Measurements from ENCODE around the gene OPA1.

Gene OPA1

GRCh38 chr3:193719735-193720134, 126.7 kb downstream of the OPA1 start:
- no peak overlapping the region for H3K9ac ChIP-seq
- H3K79me2 ChIP-seq (ENCODE audit: insufficient read depth, low read depth) = no peaks in the 10 kb centered on the region
- TF ChIP-seq, protein P1, sequence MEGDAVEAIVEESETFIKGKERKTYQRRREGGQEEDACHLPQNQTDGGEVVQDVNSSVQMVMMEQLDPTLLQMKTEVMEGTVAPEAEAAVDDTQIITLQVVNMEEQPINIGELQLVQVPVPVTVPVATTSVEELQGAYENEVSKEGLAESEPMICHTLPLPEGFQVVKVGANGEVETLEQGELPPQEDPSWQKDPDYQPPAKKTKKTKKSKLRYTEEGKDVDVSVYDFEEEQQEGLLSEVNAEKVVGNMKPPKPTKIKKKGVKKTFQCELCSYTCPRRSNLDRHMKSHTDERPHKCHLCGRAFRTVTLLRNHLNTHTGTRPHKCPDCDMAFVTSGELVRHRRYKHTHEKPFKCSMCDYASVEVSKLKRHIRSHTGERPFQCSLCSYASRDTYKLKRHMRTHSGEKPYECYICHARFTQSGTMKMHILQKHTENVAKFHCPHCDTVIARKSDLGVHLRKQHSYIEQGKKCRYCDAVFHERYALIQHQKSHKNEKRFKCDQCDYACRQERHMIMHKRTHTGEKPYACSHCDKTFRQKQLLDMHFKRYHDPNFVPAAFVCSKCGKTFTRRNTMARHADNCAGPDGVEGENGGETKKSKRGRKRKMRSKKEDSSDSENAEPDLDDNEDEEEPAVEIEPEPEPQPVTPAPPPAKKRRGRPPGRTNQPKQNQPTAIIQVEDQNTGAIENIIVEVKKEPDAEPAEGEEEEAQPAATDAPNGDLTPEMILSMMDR (conservative IDR thresholded peaks at IDR 0.05; ENCODE audit: low read depth, low read length) = no peak
- no peak overlapping the region for H3K4me2 ChIP-seq
- H4K20me1 ChIP-seq (ENCODE audit: insufficient read depth) = no peaks in the 10 kb centered on the region
- no peaks in the 10 kb centered on the region for H3K27me3 ChIP-seq (ENCODE audit: insufficient read depth, low read depth)
- no peak overlapping the region for H2AFZ ChIP-seq (ENCODE audit: low read depth)
- H3K27ac ChIP-seq = no peak overlapping the region
- no peaks in the 10 kb centered on the region for H3K4me1 ChIP-seq (ENCODE audit: low read depth, poor library complexity, severe bottlenecking)
- H3K36me3 ChIP-seq (ENCODE audit: insufficient read depth) = no peaks in the 10 kb centered on the region
- H3K4me3 ChIP-seq (IDR thresholded peaks at IDR 0.05; ENCODE audit: insufficient read depth, low read depth, low read length) = no peak overlapping the region

GRCh38 chr3:193720169-193720568, 127.2 kb downstream of the OPA1 start:
- H3K36me3 ChIP-seq (ENCODE audit: insufficient read depth) = no peaks in the 10 kb centered on the region
- H4K20me1 ChIP-seq (ENCODE audit: insufficient read depth) = no peaks in the 10 kb centered on the region
- TF ChIP-seq, protein P1 (conservative IDR thresholded peaks at IDR 0.05; ENCODE audit: low read depth, low read length) = no peak
- H2AFZ ChIP-seq (ENCODE audit: low read depth) = no peak overlapping the region
- H3K4me1 ChIP-seq (ENCODE audit: low read depth, poor library complexity, severe bottlenecking) = no peaks in the 10 kb centered on the region
- no peaks in the 10 kb centered on the region for H3K27me3 ChIP-seq (ENCODE audit: insufficient read depth, low read depth)
- H3K9ac ChIP-seq = no peak overlapping the region
- H3K4me3 ChIP-seq (IDR thresholded peaks at IDR 0.05; ENCODE audit: insufficient read depth, low read depth, low read length) = no peak overlapping the region
- no peaks in the 10 kb centered on the region for H3K79me2 ChIP-seq (ENCODE audit: insufficient read depth, low read depth)
- no peak overlapping the region for H3K4me2 ChIP-seq
- no peak overlapping the region for H3K27ac ChIP-seq

- Histone ChIP-seq H3K79me2 (ENCODE audit: insufficient read depth, low read depth) (no peaks in the 10 kb centered on the region), H3K36me3 (ENCODE audit: insufficient read depth) (no peaks in the 10 kb centered on the region), H2AFZ (ENCODE audit: low read depth) (no peak overlapping the region), H3K27me3 (ENCODE audit: insufficient read depth, low read depth) (no peaks in the 10 kb centered on the region), H4K20me1 (ENCODE audit: insufficient read depth) (no peaks in the 10 kb centered on the region), H3K4me3 (IDR thresholded peaks at IDR 0.05; ENCODE audit: insufficient read depth, low read depth, low read length) (no peak overlapping the region), H3K4me2 (no peak overlapping the region), H3K27ac (no peak overlapping the region), H3K9ac (no peak overlapping the region), H3K4me1 (ENCODE audit: low read depth, poor library complexity, severe bottlenecking) (no peaks in the 10 kb centered on the region)
- TF ChIP-seq, protein P1 (conservative IDR thresholded peaks at IDR 0.05; ENCODE audit: low read depth, low read length) = no peak
These were observed 129.6 kb downstream of the OPA1 start for GRCh38 chr3:193722566-193722965.

GRCh38 chr3:193727089-193727488, 134.1 kb downstream of the OPA1 start:
- Histone ChIP-seq H3K4me2 (no peak overlapping the region), H2AFZ (ENCODE audit: low read depth) (no peak overlapping the region)
- TF ChIP-seq, protein P1 (conservative IDR thresholded peaks at IDR 0.05; ENCODE audit: low read depth, low read length) = no peak

More at GRCh38 chr3:193727089-193727488, 134.1 kb downstream of the OPA1 start:
- H3K9ac ChIP-seq = no peak overlapping the region
- H3K36me3 ChIP-seq (ENCODE audit: insufficient read depth) = no peaks in the 10 kb centered on the region
- no peaks in the 10 kb centered on the region for H3K27me3 ChIP-seq (ENCODE audit: insufficient read depth, low read depth)
- no peaks in the 10 kb centered on the region for H3K4me1 ChIP-seq (ENCODE audit: low read depth, poor library complexity, severe bottlenecking)
- H4K20me1 ChIP-seq (ENCODE audit: insufficient read depth) = no peaks in the 10 kb centered on the region
- H3K4me3 ChIP-seq (IDR thresholded peaks at IDR 0.05; ENCODE audit: insufficient read depth, low read depth, low read length) = no peak overlapping the region
- no peak overlapping the region for H3K27ac ChIP-seq
- no peaks in the 10 kb centered on the region for H3K79me2 ChIP-seq (ENCODE audit: insufficient read depth, low read depth)

Data from KMS-11 (cell line).